DND-41 (cell line): Measurements from ENCODE around the gene ACAA1.

Experiments
- ATAC-seq: fragments of 200-7000 bp; cut with Tn5 transposase; 3 replicates; pipeline ENCODE4 v1.9.1; 2021; ENCODE audit warnings: low read depth; ENCODE audit not compliant: insufficient read depth
- DNase-seq: peaks from one replicate; pipeline ENCODE4 v3.0.0-alpha.2; 2020
- H2AFZ ChIP-seq: 2 replicates; pipeline ENCODE4 v1.6.0; 2012; ENCODE audit warnings: low read depth, low read length
- H3K27ac ChIP-seq: 2 replicates; pipeline ENCODE4 v1.5.1; 2012; ENCODE audit warnings: low read length, inconsistent platforms
- H3K27me3 ChIP-seq: fragments of 200-600 bp; sonication (generic); 2 replicates; pipeline ENCODE4 v1.6.0; 2012; ENCODE audit warnings: low read length, mild to moderate bottlenecking, inconsistent platforms; ENCODE audit not compliant: insufficient read depth, poor library complexity
- H3K36me3 ChIP-seq: 2 replicates; pipeline ENCODE4 v1.5.1; 2012; ENCODE audit warnings: low read length, inconsistent platforms; ENCODE audit not compliant: insufficient read depth
- H3K4me1 ChIP-seq: 2 replicates; pipeline ENCODE4 v1.5.1; 2012; ENCODE audit warnings: mild to moderate bottlenecking, low read length; ENCODE audit not compliant: insufficient read depth
- H3K4me2 ChIP-seq: 2 replicates; pipeline ENCODE4 v1.6.0; 2012; ENCODE audit warnings: mild to moderate bottlenecking, moderate library complexity, low read length, inconsistent platforms; ENCODE audit not compliant: insufficient read depth
- H3K4me3 ChIP-seq, 2 experiments: fragments of 200-600 bp in 1 of 2; shearing (Covaris generic) in 1 of 2; 2 replicates each; pipeline ENCODE4 v1.5.1; 2012 to 2016; ENCODE audit warnings: inconsistent platforms in 2 of 2, low read length in 2 of 2, mild to moderate bottlenecking in 2 of 2, low read depth in 1 of 2, moderate library complexity in 1 of 2
- H3K79me2 ChIP-seq: 2 replicates; pipeline ENCODE4 v1.6.0; 2012; ENCODE audit warnings: low read length, inconsistent platforms; ENCODE audit not compliant: insufficient read depth
- H3K9ac ChIP-seq: 2 replicates; pipeline ENCODE4 v1.6.0; 2012; ENCODE audit warnings: low read depth, mild to moderate bottlenecking, inconsistent platforms, low read length, moderate library complexity
- H3K9me3 ChIP-seq: 2 replicates; pipeline ENCODE4 v1.5.1; 2012; ENCODE audit warnings: low read length, moderate library complexity, mild to moderate bottlenecking, inconsistent platforms; ENCODE audit not compliant: insufficient read depth, severe bottlenecking
- H4K20me1 ChIP-seq: 2 replicates; pipeline ENCODE4 v1.6.0; 2012; ENCODE audit warnings: low read length; ENCODE audit not compliant: insufficient read depth
- CTCF ChIP-seq: IDR thresholded peaks from 2 replicates; pipeline ENCODE4 v1.5.1; 2012; ENCODE audit warnings: borderline replicate concordance, low read length, moderate library complexity, mild to moderate bottlenecking; ENCODE audit not compliant: poor library complexity, severe bottlenecking; ENCODE audit errors: extremely low read depth
- EZH2 ChIP-seq: IDR thresholded peaks from 3 replicates; pipeline ENCODE4 v1.6.1; 2012; ENCODE audit warnings: borderline replicate concordance, low read depth, mild to moderate bottlenecking, moderate library complexity, low read length, inconsistent platforms; ENCODE audit not compliant: severe bottlenecking

The ACAA1 gene

GRCh38 chr3:38130631-38131065, 6.3 kb downstream of the ACAA1 start:
- Histone ChIP-seq H3K9ac (no peak overlapping the region), H4K20me1 (peaks cover 6% of the 10 kb centered on the region), H3K36me3 (peaks cover 96% of the 10 kb centered on the region), H3K9me3 (no peaks in the 10 kb centered on the region), H3K4me3 (no peak overlapping the region), H3K4me2 (no peak overlapping the region), H3K27ac (no peak overlapping the region), H3K4me1 (peaks cover 11% of the 10 kb centered on the region), H3K79me2 (peaks cover 9% of the 10 kb centered on the region), H3K27me3 (no peaks in the 10 kb centered on the region), H2AFZ (no peak overlapping the region)
- no peak for TF ChIP-seq CTCF
- TF ChIP-seq EZH2: no peak
- no peak for ATAC-seq
- no peak for DNase-seq

GRCh38 chr3:38129058-38129457, 7.9 kb downstream of the ACAA1 start:
- no peak overlapping the region for H3K4me3 ChIP-seq
- no peak overlapping the region for H2AFZ ChIP-seq
- H3K4me1 ChIP-seq: no peaks in the 10 kb centered on the region
- H3K4me2 ChIP-seq: no peak overlapping the region
- no peak overlapping the region for H3K9ac ChIP-seq
- ATAC-seq: no peak
- no peaks in the 10 kb centered on the region for H3K79me2 ChIP-seq
- H3K36me3 ChIP-seq: peaks cover 96% of the 10 kb centered on the region
- no peak overlapping the region for H3K27ac ChIP-seq
- peaks cover 4% of the 10 kb centered on the region for H4K20me1 ChIP-seq
- no peaks in the 10 kb centered on the region for H3K27me3 ChIP-seq
- no peak for DNase-seq
- TF ChIP-seq EZH2 (no peak), CTCF (no peak)
- H3K9me3 ChIP-seq: no peaks in the 10 kb centered on the region

- Histone ChIP-seq H3K27ac (no peak overlapping the region), H3K4me1 (no peaks in the 10 kb centered on the region), H2AFZ (no peak overlapping the region), H3K27me3 (no peaks in the 10 kb centered on the region), H3K9ac (no peak overlapping the region), H3K36me3 (peaks cover 94% of the 10 kb centered on the region), H3K9me3 (no peaks in the 10 kb centered on the region), H4K20me1 (peaks cover 4% of the 10 kb centered on the region), H3K79me2 (no peaks in the 10 kb centered on the region), H3K4me3 (no peak overlapping the region), H3K4me2 (no peak overlapping the region)
- ATAC-seq (no peak), DNase-seq (no peak)
- TF ChIP-seq CTCF: no peak
- no peak for TF ChIP-seq EZH2
Measured at GRCh38 chr3:38128303-38128655, 8.6 kb downstream of the ACAA1 start.
